Type B pancreatic cell (in vitro differentiated cells): Measurements from ENCODE around the gene PTRHD1. TPM values are rescaled to one million over a fixed set of nuclear protein-coding genes. Genes with fewer than 3 reads are reported as not detected.

Experiments used
- DNase-seq: peaks from one replicate; pipeline ENCODE4 v3.0.0; 2021; ENCODE audit warnings: mixed read lengths; ENCODE audit not compliant: unreplicated experiment; ENCODE audit errors: extremely low spot score
- H3K27ac Mint-ChIP-seq: 2 replicates; pipeline ENCODE4 v1.8.0; 2021; ENCODE audit warnings: mild to moderate bottlenecking, mixed read lengths
- H3K27me3 Mint-ChIP-seq: 2 replicates; pipeline ENCODE4 v1.8.0; 2021; ENCODE audit warnings: mixed read lengths
- H3K36me3 Mint-ChIP-seq: 2 replicates; pipeline ENCODE4 v1.8.0; 2021; ENCODE audit warnings: mixed read lengths
- H3K4me1 Mint-ChIP-seq: one replicate; pipeline ENCODE4 v1.8.0; 2021; ENCODE audit warnings: mixed read lengths; ENCODE audit not compliant: unreplicated experiment
- H3K4me3 Mint-ChIP-seq: 2 replicates; pipeline ENCODE4 v1.8.0; 2021; ENCODE audit warnings: mild to moderate bottlenecking, mixed read lengths
- H3K9me3 Mint-ChIP-seq: 2 replicates; pipeline ENCODE4 v1.8.0; 2021; ENCODE audit warnings: mixed read lengths
- total RNA-seq: library from RNA; stranded (reverse); gene quantifications from 2 replicates; pipeline ENCODE4 v1.2.1, GENCODE V29; 2021; ENCODE audit warnings: low replicate concordance
- TF ChIP-seq, protein P1 (sequence below): fragments of 200-600 bp; sonication (generic); conservative IDR thresholded peaks from 2 replicates; pipeline ENCODE4 v1.5.0; 2021; ENCODE audit warnings: antibody characterized with exemption, mild to moderate bottlenecking

Gene PTRHD1
- total RNA-seq, 1 donor from 2014 or later = 23.1 TPM

DNA sequence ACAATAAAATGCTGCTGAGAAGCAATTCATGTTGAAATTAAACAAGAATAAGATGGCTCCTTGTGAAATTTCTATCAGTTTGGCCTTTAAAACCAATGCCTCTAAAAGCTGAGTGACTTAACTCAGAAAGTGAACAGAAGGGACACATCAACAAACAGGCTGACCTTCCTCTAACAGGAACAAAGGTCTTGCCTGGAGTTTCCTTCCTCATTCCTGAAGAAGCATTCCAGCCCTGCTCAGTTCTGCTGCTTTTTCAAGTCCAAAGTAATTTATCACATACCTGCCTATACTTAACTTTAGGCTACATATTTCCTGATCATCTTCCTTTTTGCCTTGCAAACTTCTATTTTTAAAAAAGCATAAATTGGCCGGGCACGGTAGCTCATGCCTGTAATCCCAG is 14.1 kb downstream of the PTRHD1 start:
- DNase-seq = no peak
- H3K4me3 Mint-ChIP-seq = no peak overlapping the region
- H3K27me3 Mint-ChIP-seq = no peaks in the 10 kb centered on the region
- no peaks in the 10 kb centered on the region for H3K9me3 Mint-ChIP-seq
- no peak overlapping the region for H3K27ac Mint-ChIP-seq
- TF ChIP-seq, protein P1, sequence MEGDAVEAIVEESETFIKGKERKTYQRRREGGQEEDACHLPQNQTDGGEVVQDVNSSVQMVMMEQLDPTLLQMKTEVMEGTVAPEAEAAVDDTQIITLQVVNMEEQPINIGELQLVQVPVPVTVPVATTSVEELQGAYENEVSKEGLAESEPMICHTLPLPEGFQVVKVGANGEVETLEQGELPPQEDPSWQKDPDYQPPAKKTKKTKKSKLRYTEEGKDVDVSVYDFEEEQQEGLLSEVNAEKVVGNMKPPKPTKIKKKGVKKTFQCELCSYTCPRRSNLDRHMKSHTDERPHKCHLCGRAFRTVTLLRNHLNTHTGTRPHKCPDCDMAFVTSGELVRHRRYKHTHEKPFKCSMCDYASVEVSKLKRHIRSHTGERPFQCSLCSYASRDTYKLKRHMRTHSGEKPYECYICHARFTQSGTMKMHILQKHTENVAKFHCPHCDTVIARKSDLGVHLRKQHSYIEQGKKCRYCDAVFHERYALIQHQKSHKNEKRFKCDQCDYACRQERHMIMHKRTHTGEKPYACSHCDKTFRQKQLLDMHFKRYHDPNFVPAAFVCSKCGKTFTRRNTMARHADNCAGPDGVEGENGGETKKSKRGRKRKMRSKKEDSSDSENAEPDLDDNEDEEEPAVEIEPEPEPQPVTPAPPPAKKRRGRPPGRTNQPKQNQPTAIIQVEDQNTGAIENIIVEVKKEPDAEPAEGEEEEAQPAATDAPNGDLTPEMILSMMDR = no peak
- no peaks in the 10 kb centered on the region for H3K4me1 Mint-ChIP-seq
- no peaks in the 10 kb centered on the region for H3K36me3 Mint-ChIP-seq

DNA sequence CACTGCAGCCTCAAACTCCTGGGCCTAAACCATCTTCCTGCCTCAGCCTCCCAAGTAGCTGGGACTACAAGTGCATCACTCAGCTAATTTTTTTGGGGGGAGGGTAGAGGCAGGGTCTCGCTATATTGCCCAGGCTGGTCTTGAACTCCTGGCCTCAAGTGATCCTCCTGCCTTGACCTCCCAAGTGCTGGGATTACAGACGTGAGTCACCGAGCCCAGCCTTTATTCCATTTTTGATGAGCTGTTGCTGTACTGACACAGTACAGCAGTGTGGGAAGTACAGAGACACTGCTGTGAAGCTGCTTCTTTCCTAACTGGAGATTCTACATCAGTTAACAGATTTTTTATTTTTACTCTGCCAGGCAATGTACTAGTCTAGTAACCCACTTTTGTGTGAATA is 18.8 kb downstream of the PTRHD1 start:
- DNase-seq = no peak

DNA sequence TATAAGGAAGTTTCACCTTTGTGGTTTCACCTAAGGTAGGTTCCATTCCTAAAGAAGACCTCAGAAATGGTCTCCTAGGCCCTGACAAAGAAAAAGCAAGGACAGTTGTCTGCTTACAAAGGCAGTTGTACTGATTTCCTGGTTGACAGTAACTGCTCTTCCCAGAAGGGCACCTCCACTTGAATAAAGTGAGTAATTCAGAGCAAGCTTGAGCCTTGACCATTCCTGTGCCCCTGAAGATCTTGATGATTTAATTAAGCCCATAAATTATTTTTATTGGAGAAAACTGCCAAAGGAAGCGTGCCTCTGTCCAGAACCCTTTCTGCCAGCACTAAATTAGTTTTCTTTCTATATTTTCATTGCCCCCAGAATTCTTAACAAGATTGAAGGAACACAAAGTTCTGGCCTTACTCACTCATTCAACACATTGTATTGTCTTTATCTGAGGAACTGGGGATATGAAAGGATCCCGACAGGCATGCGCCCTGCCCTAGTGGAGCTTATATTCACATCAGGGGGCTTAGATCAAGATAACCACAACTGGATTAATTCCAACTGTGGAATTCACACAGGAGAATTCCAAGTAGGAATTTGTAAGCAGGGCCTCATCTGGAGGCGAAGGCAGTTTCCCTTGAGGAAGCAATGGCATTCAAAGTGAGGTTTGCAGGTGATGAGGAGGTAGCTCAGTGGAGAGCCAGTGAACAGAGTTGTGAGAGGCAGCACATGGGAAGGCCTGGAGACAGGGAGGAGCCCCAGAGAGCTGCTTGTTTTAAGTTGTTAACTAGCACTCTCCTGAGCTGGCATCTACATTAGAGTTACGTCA is 21.2 kb downstream of the PTRHD1 start:
- no peak for DNase-seq
- Mint-ChIP-seq H3K9me3 (no peaks in the 10 kb centered on the region), H3K4me3 (no peak overlapping the region), H3K27ac (no peak overlapping the region), H3K27me3 (no peaks in the 10 kb centered on the region), H3K4me1 (peaks cover 11% of the 10 kb centered on the region), H3K36me3 (peaks cover 15% of the 10 kb centered on the region)
- TF ChIP-seq, protein P1 = no peak

More for the DNA sequence above, 18.8 kb downstream of the PTRHD1 start:
- Mint-ChIP-seq H3K4me1 (peaks cover 11% of the 10 kb centered on the region), H3K27ac (no peak overlapping the region), H3K4me3 (no peak overlapping the region), H3K36me3 (peaks cover 11% of the 10 kb centered on the region), H3K9me3 (no peaks in the 10 kb centered on the region), H3K27me3 (no peaks in the 10 kb centered on the region)
- TF ChIP-seq, protein P1 = no peak

DNA sequence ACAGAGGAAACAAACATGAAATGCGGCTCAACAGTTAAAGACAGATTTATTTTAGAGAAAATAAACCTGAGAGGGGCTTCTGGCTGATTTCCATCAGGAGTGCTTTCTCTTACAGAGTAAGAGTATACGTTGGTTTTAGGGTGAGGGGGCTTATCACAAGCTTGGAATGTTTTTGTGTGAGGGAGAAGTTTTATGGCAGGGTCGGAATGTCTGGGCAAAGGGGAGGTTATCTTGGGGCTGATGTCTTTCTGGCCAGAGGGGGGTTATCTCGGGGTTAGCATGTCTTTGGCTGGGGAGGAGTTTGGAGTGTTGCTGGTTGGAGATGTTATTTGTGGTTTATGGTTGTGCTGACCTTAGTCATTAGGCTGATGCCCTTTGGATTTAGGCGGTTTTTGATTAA is 22.1 kb downstream of the PTRHD1 start:
- TF ChIP-seq, protein P1 = no peak
- DNase-seq = no peak
- H3K27ac Mint-ChIP-seq = no peak overlapping the region
- H3K27me3 Mint-ChIP-seq = no peaks in the 10 kb centered on the region
- no peak overlapping the region for H3K4me3 Mint-ChIP-seq
- H3K36me3 Mint-ChIP-seq = peaks cover 23% of the 10 kb centered on the region
- no peaks in the 10 kb centered on the region for H3K9me3 Mint-ChIP-seq
- peaks cover 11% of the 10 kb centered on the region for H3K4me1 Mint-ChIP-seq

DNA sequence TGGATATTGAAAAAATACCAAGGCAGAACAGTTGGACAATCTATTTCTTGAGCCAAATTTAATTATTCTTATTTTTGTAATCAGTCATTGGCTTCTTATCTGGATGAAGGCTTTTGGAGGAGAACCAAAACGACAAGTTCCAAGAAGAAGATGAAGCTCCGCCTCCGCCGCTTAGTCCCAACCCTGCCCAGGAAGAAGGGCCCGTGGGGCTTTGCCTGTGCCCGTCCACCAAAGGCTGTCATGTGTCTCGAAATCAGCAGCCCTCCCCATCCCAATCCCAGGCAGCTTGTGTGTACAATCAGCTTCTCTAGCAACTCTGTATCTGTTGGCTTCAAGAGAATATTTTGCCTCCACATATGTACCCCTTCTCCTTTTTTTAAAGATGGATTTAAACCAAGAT is 24.6 kb downstream of the PTRHD1 start:
- DNase-seq = no peak
- Mint-ChIP-seq H3K4me3 (no peak overlapping the region), H3K4me1 (peaks cover 11% of the 10 kb centered on the region), H3K36me3 (peaks cover 36% of the 10 kb centered on the region), H3K9me3 (no peaks in the 10 kb centered on the region), H3K27me3 (no peaks in the 10 kb centered on the region), H3K27ac (no peak overlapping the region)
- TF ChIP-seq, protein P1 = no peak
